Activated CD8-positive, alpha-beta memory T cell treated with anti-CD3 and anti-CD28 coated beads, Interleukin-2, amount 10 ng/mL, durations not matched to agents 7 days and 5 days (primary cell): Measurements from ENCODE around the gene SLC7A1. TPM values are rescaled to one million over a fixed set of nuclear protein-coding genes. Genes with fewer than 3 reads are reported as not detected.

Experiments used
- ATAC-seq: fragments of 150-1000 bp; cut with Tn5 transposase; one replicate; pipeline ENCODE4 v1.10.0; 2021; ENCODE audit warnings: moderate library complexity
- CTCF ChIA-PET: fragments of 350-600 bp; sonication (Branson Sonifier 250); formaldehyde crosslinking; loops from one replicate; lab custom pipeline; 2021; ENCODE audit warnings: antibody characterized with exemption; lab: Charles Lee
- DNase-seq: peaks from one replicate; pipeline ENCODE4 v3.0.0-alpha.2; 2020
- H3K27ac Mint-ChIP-seq: one replicate; pipeline ENCODE4 v1.8.0; 2021; ENCODE audit warnings: mild to moderate bottlenecking, mixed read lengths
- H3K27me3 Mint-ChIP-seq: one replicate; pipeline ENCODE4 v1.8.0; 2021; ENCODE audit warnings: mixed read lengths
- H3K36me3 Mint-ChIP-seq: one replicate; pipeline ENCODE4 v1.8.0; 2021; ENCODE audit warnings: mild to moderate bottlenecking, mixed read lengths
- H3K4me1 Mint-ChIP-seq: one replicate; pipeline ENCODE4 v1.8.0; 2021; ENCODE audit warnings: mixed read lengths
- H3K4me3 Mint-ChIP-seq: one replicate; pipeline ENCODE4 v1.8.0; 2021; ENCODE audit warnings: mild to moderate bottlenecking, moderate library complexity, mixed read lengths
- H3K9me3 Mint-ChIP-seq: one replicate; pipeline ENCODE4 v1.8.0; 2022; ENCODE audit warnings: low read depth, mixed read lengths
- total RNA-seq, 2 experiments: library from RNA; stranded (reverse); gene quantifications; one replicate each; pipeline ENCODE4 v1.2.3, GENCODE V29; 2021

SLC7A1 gene
- total RNA-seq, 2 experiments from 2014 or later = 101 to 105 TPM

DNA sequence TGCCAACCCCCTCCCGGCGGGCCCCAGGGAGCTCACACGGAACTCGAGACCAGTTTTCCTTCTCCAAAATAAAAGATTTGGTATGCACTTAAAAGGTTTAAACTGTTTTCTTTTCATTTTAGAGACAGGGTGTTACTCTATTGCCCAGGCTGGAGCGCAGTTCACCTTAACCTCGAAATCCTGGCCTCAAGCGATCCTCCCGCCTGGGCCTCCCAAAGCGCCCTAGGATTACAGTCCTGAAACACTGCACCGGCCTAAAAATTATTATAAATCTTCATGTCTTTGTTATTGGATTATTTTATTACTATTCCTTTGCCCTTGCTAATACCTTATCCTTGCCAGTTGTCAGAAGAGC lies 553 bp upstream of the SLC7A1 start:
- H3K36me3 Mint-ChIP-seq = peaks cover 8% of the 10 kb centered on the region
- peaks cover 41% of the 10 kb centered on the region for H3K4me1 Mint-ChIP-seq
- peak overlapping the region; percentile 73 for H3K4me3 Mint-ChIP-seq
- no peak for ATAC-seq
- H3K27me3 Mint-ChIP-seq = no peaks in the 10 kb centered on the region
- H3K27ac Mint-ChIP-seq = peak overlapping the region; percentile 81
- CTCF ChIA-PET = interaction anchor here (0.9 to 2.6 kb wide), 3 partner anchors 15 to 519 kb away, joined by 4 to 6 read pairs (median 4); no protein-coding TSS in a partner anchor
- no peak for DNase-seq
- no peaks in the 10 kb centered on the region for H3K9me3 Mint-ChIP-seq

DNA sequence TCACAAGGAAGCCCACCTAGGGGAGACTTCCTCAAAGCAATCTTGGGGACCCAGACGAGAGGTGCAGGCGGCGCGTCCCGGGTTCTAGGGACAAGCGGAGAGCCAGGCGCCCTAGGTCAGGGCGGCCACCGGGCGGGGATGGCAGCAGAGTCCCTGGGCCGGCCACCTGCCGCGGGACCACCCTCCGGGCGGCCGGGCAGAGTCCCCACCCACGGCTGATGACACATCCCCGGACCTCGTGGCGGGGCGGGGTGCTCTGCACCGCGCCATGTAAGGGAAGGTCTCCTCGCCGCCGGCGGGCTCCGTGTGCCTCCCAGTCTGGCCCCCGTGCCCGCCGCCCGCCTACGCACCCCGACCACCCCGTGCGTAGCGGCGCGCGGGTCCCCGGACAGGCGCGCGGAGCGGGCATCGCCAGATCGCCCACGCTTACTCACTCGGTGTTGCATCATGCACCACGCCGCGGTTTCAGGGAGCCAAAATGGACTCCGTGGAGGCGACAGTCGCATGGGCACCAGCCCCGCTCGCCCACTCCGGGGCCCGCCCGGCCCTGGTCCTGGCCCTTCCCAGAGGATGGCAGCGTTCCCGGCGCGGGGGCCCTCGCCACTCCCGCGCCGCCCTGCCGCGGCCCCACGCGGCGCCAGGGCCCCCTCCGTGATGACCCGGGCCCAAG lies 643 bp downstream of the SLC7A1 start:
- Mint-ChIP-seq H3K4me1 (peaks cover 50% of the 10 kb centered on the region), H3K27ac (peak overlapping the region; percentile 94), H3K4me3 (peak overlapping the region; percentile 87), H3K36me3 (peaks cover 8% of the 10 kb centered on the region), H3K27me3 (no peaks in the 10 kb centered on the region), H3K9me3 (no peaks in the 10 kb centered on the region)
- CTCF ChIA-PET = interaction anchor here (2.0 kb wide), 1 partner anchor 14 kb away, joined by 4 read pairs; no protein-coding TSS in a partner anchor
- ATAC-seq (peak; percentile 54), DNase-seq (peak; percentile 82)

DNA sequence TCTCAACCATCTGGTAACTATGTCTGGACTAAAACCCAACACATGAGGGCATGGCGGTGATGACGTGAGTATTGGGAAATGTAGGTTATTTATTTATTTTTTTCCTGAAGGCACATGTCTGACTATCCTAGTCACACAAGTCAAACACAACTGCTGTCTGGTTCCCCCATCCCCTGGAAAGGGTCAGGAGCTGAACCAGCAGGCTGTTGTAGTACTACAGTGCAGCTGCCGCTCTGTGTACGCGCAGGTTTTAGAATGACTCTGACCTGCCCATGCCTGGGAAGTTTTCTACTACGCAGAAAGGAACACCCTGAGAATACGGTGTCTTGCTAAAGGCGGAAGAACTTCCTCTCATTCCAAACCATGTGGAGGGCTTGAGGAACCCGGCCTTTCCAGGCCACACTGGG lies 1.2 kb downstream of the SLC7A1 start:
- Mint-ChIP-seq H3K27ac (peak overlapping the region; percentile 94), H3K36me3 (peaks cover 8% of the 10 kb centered on the region), H3K4me3 (peak overlapping the region; percentile 87), H3K9me3 (no peaks in the 10 kb centered on the region), H3K4me1 (peaks cover 54% of the 10 kb centered on the region), H3K27me3 (no peaks in the 10 kb centered on the region)
- ATAC-seq (peak; percentile 35), DNase-seq (peak; percentile 70)
- CTCF ChIA-PET = no interaction called here

DNA sequence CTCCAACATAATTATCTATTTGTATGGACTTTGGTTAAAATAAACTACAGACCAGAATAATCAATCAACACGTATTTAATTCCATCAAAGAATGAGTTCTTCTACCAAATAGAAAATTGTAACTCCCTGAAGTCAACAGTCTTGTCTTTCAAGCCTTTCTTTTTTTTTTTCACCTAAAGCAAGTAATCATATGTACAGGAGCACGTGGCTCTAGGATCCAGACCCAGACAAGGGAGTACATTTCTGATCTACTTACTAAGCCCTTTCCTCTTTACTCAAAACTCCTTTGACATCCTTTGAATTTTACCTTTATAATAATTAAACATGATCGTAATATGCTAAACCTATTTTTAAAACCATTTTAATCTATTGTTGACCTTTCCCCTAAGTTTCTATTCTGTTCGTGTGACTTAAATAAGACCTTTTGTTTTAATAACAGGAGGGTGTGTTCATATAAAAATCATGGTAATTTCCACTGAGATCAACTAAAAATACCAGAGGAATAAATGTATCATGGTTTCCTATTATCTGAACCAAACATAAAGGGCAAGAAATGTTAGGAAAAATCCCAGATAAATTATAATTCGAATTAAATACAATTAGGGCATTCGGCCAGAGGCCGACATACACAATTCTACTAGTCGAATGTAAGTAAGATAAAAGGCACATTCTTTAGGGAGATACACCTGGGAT lies 1.7 kb downstream of the SLC7A1 start:
- CTCF ChIA-PET = no interaction called here
- Mint-ChIP-seq H3K36me3 (peaks cover 8% of the 10 kb centered on the region), H3K27ac (peak overlapping the region; percentile 94), H3K4me1 (peaks cover 54% of the 10 kb centered on the region), H3K27me3 (no peaks in the 10 kb centered on the region), H3K4me3 (peak overlapping the region; percentile 87), H3K9me3 (no peaks in the 10 kb centered on the region)
- ATAC-seq (no peak), DNase-seq (no peak)

DNA sequence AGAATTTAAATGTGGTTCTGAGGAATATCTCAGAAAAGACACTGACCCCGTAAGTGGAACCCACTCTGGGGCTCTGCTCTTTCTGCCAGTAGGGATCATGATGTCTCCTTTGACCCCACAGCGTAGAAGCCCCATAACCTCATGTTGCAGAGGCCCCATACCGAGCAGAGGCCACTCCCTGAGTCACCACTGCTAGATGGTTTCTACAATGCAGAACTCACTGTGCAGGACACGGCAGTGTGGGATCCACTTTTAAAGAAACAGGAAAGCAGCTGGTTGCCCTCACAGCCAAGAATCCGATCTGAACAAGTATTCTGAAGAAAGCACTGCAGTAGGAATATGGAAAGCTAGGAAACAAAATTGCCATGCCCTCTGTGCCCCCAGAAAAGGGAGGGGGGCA lies 4.2 kb downstream of the SLC7A1 start:
- no peak for DNase-seq
- Mint-ChIP-seq H3K27me3 (no peaks in the 10 kb centered on the region), H3K4me1 (peaks cover 66% of the 10 kb centered on the region), H3K27ac (peak overlapping the region; percentile 31), H3K9me3 (no peaks in the 10 kb centered on the region), H3K36me3 (peaks cover 20% of the 10 kb centered on the region), H3K4me3 (no peak overlapping the region)
- CTCF ChIA-PET = no interaction called here
- ATAC-seq = no peak

DNA sequence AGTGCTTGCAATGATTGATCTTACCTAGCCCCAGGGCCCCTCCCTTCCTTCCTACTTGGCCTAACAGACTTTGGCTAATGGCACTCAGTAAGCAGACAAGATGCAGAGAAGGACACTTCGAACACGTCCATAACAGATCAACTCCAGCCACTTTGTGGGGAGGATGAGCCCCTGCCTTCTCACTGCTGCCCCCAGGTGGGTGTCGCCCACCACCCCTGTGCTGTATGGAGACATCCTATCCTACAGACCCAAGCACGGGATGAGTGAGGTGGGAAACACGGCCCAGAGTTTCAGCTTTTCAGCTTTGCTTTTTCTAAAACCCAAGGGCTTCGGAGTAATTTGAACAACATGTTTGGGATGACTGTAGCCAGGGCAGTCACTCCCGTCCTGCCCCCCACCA lies 5.5 kb downstream of the SLC7A1 start:
- peak overlapping the region; percentile 34 for H3K27ac Mint-ChIP-seq
- peaks cover 66% of the 10 kb centered on the region for H3K4me1 Mint-ChIP-seq
- H3K9me3 Mint-ChIP-seq = no peaks in the 10 kb centered on the region
- DNase-seq = no peak
- no peak for ATAC-seq
- H3K36me3 Mint-ChIP-seq = peaks cover 20% of the 10 kb centered on the region
- no peaks in the 10 kb centered on the region for H3K27me3 Mint-ChIP-seq
- H3K4me3 Mint-ChIP-seq = no peak overlapping the region
- CTCF ChIA-PET = no interaction called here

DNA sequence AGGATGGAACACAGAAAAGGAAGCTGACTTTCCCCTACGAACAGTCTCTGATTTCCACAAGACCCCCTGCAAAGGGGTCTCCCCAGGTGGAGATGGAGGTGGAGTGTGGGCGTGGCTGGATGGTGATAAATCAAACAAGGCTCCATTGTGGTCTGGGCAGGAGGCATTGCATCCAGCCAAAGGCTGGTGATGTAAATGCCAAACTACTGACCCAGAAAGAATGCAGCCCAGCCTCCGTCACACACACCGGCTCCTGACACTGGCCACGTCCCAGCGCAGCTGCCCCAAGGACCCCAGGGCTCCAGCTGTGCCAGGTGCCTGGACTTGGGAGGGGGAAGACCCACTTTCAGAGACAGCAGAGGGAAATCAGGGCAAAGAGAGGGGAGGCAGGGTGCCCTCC lies 6.3 kb downstream of the SLC7A1 start:
- Mint-ChIP-seq H3K9me3 (no peaks in the 10 kb centered on the region), H3K27ac (no peak overlapping the region), H3K36me3 (peaks cover 20% of the 10 kb centered on the region), H3K4me3 (no peak overlapping the region), H3K27me3 (no peaks in the 10 kb centered on the region), H3K4me1 (peaks cover 68% of the 10 kb centered on the region)
- ATAC-seq (no peak), DNase-seq (no peak)
- CTCF ChIA-PET = interaction anchor here (1.4 kb wide), 1 partner anchor 15 kb away, joined by 3 read pairs; no protein-coding TSS in a partner anchor

DNA sequence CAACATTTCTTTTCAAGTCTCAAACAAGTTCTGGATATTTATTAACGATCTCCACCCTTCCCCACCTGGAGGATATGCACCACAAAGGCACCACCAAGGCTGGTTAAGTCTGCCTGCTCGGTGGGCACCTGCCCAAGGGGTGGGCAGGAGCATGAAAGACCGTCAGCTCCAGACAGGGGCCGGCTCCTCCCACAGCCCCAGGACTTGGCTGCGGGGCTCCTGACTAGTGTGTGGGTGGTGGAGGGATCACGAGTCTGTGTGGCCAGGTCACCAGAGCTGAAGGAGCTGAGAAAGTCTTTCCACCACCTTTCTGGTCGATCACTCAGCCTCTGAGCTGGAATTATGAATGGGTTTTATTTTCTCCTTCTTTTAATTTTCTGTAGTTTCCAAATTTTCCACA lies 7.8 kb downstream of the SLC7A1 start:
- H3K27me3 Mint-ChIP-seq = no peaks in the 10 kb centered on the region
- peaks cover 15% of the 10 kb centered on the region for H3K36me3 Mint-ChIP-seq
- peaks cover 60% of the 10 kb centered on the region for H3K4me1 Mint-ChIP-seq
- H3K9me3 Mint-ChIP-seq = no peaks in the 10 kb centered on the region
- DNase-seq = no peak
- no peak for ATAC-seq
- H3K4me3 Mint-ChIP-seq = no peak overlapping the region
- H3K27ac Mint-ChIP-seq = peak overlapping the region; percentile 21
- CTCF ChIA-PET = interaction anchor here (1.2 to 1.4 kb wide), 2 partner anchors 13 to 80 kb away, joined by 3 read pairs; no protein-coding TSS in a partner anchor

DNA sequence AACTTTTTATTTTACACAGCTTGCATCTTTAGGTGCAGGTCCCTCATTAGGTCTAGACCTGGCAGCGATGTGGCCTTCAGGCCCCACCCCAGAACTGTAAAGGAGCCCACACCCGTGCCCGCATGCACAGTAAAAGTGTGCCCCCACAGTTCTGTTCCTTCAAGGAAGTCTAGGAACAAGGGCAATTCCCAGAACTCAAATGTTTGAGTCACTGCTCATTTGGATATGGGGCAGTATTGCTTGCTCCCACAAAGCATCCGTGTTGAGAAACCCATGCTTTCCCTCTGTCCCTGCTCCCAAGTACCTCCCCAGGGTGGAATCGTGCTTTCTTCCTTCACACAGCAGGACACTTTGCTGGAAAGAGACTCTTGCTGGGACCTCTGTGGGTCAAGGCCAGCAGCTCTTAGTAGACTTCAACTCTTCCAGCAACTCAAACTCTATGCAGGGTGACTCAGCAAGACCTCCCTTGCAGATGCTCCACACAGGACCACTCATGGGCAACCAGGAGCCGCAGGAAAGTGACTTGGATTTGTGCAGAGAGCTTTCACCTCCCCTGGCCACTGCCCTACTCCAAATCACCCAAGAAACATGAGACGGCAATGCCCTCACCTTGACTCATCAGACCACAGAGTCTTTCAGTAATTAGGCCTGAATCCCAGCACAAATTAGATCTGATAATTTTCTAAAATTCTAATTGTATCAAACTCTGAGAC lies 12.3 kb downstream of the SLC7A1 start:
- ATAC-seq (no peak), DNase-seq (no peak)
- Mint-ChIP-seq H3K9me3 (no peaks in the 10 kb centered on the region), H3K27me3 (no peaks in the 10 kb centered on the region), H3K4me1 (peaks cover 34% of the 10 kb centered on the region), H3K4me3 (no peak overlapping the region), H3K27ac (no peak overlapping the region), H3K36me3 (peaks cover 17% of the 10 kb centered on the region)
- CTCF ChIA-PET = interaction anchor here (1.4 kb wide), 1 partner anchor 9 kb away, joined by 3 read pairs; no protein-coding TSS in a partner anchor

DNA sequence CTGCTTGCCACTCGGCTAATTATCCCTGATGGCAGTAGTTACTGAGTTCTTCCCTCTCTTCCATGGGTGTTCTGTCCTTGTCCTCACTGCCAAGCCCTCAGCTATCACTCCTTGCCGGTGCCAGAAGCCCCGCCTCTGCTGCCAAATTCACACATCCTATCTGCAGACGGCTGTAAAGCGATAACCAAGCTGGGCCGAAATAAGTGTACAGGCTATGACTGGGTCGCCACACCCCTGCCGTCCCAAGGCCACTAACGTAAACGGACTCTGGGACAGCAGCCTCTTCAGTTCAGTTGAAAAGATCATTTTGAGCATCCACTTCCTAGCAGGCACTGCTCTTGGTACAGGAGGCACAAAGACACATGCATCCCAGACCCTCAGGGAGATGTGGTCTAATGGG lies 13.3 kb downstream of the SLC7A1 start:
- H3K4me3 Mint-ChIP-seq = no peak overlapping the region
- H3K27ac Mint-ChIP-seq = no peak overlapping the region
- no peak for DNase-seq
- no peak for ATAC-seq
- no peaks in the 10 kb centered on the region for H3K27me3 Mint-ChIP-seq
- peaks cover 9% of the 10 kb centered on the region for H3K36me3 Mint-ChIP-seq
- H3K4me1 Mint-ChIP-seq = peaks cover 25% of the 10 kb centered on the region
- CTCF ChIA-PET = interaction anchor here (1.4 kb wide), 1 partner anchor 10 kb away, joined by 3 read pairs; no protein-coding TSS in a partner anchor
- no peaks in the 10 kb centered on the region for H3K9me3 Mint-ChIP-seq

DNA sequence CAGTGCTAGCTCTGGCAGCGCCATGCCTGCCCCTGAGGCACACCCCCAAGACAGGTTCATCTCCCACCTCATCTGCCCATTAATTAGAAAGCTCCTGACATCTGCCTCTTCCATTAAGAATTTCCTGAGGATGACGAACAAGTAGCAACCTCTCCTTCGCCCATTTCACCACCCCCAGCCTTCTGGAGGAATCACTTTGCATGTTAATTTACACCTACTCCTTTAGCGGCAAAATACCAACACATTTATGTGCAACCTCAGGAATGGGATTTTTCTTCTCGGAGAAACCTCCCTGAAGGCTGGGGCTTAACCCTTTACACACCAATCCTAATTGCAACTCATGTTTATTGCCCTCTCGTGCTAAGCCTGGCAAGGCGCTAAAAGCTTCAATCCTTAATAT lies 13.8 kb downstream of the SLC7A1 start:
- Mint-ChIP-seq H3K4me3 (no peak overlapping the region), H3K27ac (no peak overlapping the region), H3K36me3 (peaks cover 9% of the 10 kb centered on the region), H3K9me3 (no peaks in the 10 kb centered on the region), H3K4me1 (peaks cover 20% of the 10 kb centered on the region), H3K27me3 (no peaks in the 10 kb centered on the region)
- CTCF ChIA-PET = interaction anchor here (1.4 kb wide), 1 partner anchor 11 kb away, joined by 3 read pairs; no protein-coding TSS in a partner anchor
- no peak for ATAC-seq
- DNase-seq = no peak

DNA sequence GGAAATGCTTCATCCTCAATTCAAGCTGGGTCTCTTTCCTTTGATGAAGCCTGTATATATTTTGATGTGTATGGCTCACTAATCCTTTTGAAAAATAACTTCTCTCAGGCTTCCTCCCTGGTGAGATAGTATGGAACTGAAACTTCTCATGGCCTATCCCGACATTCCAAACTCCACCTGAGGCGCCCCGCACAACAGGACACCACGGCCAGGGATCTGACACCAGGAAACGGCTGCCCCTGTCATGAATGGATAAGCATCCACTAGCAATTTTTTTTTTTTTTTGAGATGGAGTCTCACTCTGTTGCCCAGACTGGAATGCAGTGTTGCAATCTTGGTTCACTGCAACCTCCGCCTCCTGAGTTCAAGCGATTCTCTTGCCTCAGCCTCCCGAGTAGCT lies 16.4 kb downstream of the SLC7A1 start:
- peaks cover 10% of the 10 kb centered on the region for H3K4me1 Mint-ChIP-seq
- ATAC-seq (no peak), DNase-seq (no peak)
- no peak overlapping the region for H3K4me3 Mint-ChIP-seq
- CTCF ChIA-PET = interaction anchor here (0.5 kb wide), 1 partner anchor 1414 kb away, joined by 3 read pairs; no protein-coding TSS in a partner anchor
- H3K9me3 Mint-ChIP-seq = no peaks in the 10 kb centered on the region
- peaks cover 10% of the 10 kb centered on the region for H3K36me3 Mint-ChIP-seq
- H3K27me3 Mint-ChIP-seq = no peaks in the 10 kb centered on the region
- H3K27ac Mint-ChIP-seq = no peak overlapping the region
